H7 (cell line): ENCODE results near the gene MPZL1. TPM values are rescaled to one million over a fixed set of nuclear protein-coding genes. Genes with fewer than 3 reads are reported as not detected.

Experiments used
- DNase-seq: peaks from one replicate; pipeline ENCODE4 v3.0.0; 2012
- H3K27me3 ChIP-seq: 2 replicates; pipeline ENCODE4 v1.6.0; 2011; ENCODE audit warnings: mild to moderate bottlenecking, low read length; ENCODE audit not compliant: control insufficient read depth, insufficient read depth
- H3K36me3 ChIP-seq: replicated peaks from 2 replicates; pipeline ENCODE4 v1.5.1; 2011; ENCODE audit warnings: low read length; ENCODE audit not compliant: control insufficient read depth, insufficient read depth
- H3K4me3 ChIP-seq: 2 replicates; pipeline ENCODE4 v1.5.1; 2011; ENCODE audit warnings: low read depth, mild to moderate bottlenecking, control low read depth, low read length, moderate library complexity; ENCODE audit not compliant: insufficient read depth
- total RNA-seq: library from RNA; depleted of rRNA; stranded (reverse); fragments of >200 nt; shearing (Covaris generic); gene quantifications from 2 replicates; pipeline ENCODE4 v1.2.3, GENCODE V29; 2014; rRNA removed

MPZL1 gene
- 99.9 and 104 TPM in 2 replicates for total RNA-seq

GRCh38 chr1:167721617-167722151 lies at the start of gene MPZL1:
Gene MPZL1 (plus strand): TSS chr1:167721982. CDS start chr1:167722152, 170 bp downstream.
- peaks cover 2% of the 10 kb centered on the region; the same call in 1 of the 2 replicates for H3K27me3 ChIP-seq
- H3K4me3 ChIP-seq = peak within 1 kb of the TSS; percentile 96
- no peaks in the 10 kb centered on the region for H3K36me3 ChIP-seq
- DNase-seq = peak; percentile 99

- no peak for DNase-seq
- H3K27me3 ChIP-seq = no peaks in the 10 kb centered on the region; the same call in 1 of the 2 replicates
- H3K36me3 ChIP-seq = no peaks in the 10 kb centered on the region
- no peak overlapping the region for H3K4me3 ChIP-seq
Observed at GRCh38 chr1:167672831-167673230, 49.0 kb upstream of the MPZL1 start.

- Histone ChIP-seq H3K36me3 (no peaks in the 10 kb centered on the region), H3K27me3 (no peaks in the 10 kb centered on the region; the same call in 1 of the 2 replicates), H3K4me3 (no peak overlapping the region)
- DNase-seq = no peak
Observed at GRCh38 chr1:167673265-167673664, 48.5 kb upstream of the MPZL1 start.

- no peak for DNase-seq
- Histone ChIP-seq H3K27me3 (no peaks in the 10 kb centered on the region; the same call in 1 of the 2 replicates), H3K4me3 (no peak overlapping the region), H3K36me3 (no peaks in the 10 kb centered on the region)
Observed at GRCh38 chr1:167674156-167674555, 47.6 kb upstream of the MPZL1 start.

GRCh38 chr1:167675440-167675839 lies 46.3 kb upstream of the MPZL1 start:
- Histone ChIP-seq H3K36me3 (no peaks in the 10 kb centered on the region), H3K27me3 (no peaks in the 10 kb centered on the region; the same call in 1 of the 2 replicates), H3K4me3 (no peak overlapping the region)
- DNase-seq = no peak

DNA sequence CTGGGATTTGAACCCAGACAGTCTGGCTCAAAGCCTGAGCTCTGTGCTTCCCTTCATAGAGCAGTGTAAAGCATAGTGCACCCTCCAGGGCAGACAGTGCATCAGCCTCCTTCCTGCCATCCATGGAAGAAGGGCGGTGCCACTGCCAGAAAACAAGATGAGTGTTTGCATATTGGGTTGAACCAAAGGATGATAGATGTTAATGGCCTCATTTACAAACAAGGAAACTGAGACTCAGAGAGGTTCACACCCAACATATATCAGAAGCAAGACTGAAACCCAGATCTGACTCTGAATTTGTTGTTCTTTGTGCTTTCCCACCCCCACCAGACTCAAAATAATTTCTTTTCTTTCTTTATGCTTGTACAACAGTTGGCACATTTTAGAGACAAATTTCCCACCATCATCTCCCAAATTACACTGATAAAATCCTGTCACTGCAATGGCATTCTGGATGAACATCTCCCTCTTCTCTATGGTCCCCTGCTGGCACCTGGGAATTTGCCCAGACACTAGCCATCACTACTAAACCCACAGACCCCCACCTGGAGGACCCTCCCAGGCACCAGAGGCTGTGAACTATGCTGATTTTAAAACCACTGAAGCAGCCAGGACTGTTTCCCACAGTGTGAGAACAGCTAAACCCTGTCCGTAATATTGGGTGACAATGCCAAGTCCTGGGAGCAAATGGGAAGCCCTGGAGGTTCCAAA lies 45.4 kb upstream of the MPZL1 start:
- H3K27me3 ChIP-seq = no peaks in the 10 kb centered on the region; the same call in 1 of the 2 replicates
- H3K36me3 ChIP-seq = no peaks in the 10 kb centered on the region
- H3K4me3 ChIP-seq = no peak overlapping the region
- no peak for DNase-seq

DNA sequence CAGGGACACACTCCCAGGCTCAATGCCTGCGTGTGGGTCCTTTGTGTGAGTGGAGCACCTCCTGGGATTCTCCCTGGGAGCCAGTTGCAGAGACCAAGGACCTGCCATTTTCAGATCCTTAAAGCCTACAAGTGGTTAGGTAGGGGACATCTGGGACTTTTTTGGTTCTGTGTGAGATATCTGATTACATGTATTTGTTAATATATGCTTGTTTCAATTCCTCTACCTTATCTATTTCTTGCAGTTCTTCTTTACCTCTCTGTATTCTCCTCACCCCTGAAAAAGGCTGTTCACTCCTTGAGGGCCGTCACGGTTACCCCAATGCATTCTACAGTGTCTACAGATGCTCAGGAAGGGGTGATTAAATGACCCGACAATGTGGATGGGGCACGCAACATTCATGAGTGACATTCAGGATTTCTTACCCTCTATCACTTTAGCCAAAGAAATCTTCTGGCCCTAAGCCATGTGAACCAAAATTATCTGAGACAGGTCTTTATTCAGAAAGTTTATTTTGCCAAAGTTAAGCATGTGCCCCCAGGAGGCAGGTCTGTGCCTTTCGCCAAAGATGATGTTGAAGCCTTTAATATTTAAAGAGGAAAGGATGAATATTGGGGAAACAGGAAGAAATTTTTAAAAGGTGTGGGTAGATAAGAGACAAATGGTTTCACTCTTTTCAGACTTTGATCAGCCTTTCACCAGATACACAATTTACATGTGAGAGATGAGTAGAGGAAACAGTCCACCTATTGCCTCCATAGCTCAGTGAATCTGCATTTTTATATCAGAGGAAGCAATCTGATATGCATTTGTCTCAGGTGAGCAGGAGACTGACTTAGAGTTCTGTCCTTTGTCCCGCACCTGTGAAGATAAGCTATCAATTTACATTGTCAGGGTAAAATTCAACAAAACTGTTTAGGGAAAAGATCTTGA lies 44.6 kb upstream of the MPZL1 start:
- Histone ChIP-seq H3K27me3 (no peaks in the 10 kb centered on the region; the same call in 1 of the 2 replicates), H3K36me3 (no peaks in the 10 kb centered on the region), H3K4me3 (no peak overlapping the region)
- no peak for DNase-seq

DNA sequence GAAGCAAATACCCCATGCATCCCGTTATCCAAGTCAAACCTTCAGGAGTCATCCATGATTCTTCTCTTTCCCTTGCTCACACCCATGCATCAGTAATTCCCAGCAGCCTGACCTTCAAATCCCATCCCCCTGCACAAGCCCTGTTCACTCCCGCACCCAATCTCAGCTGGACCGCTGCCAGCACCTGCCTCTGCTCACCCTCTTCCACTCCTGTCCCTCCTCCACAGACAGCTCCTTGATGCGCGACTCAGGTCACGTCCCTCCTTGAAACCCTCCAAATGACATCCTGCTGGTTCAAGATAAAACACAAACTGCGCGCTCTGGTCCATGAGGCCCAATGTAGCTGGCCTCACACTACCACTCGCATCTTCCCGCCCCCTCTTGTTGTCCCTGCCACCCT lies 43.4 kb upstream of the MPZL1 start:
- Histone ChIP-seq H3K36me3 (no peaks in the 10 kb centered on the region), H3K27me3 (no peaks in the 10 kb centered on the region; the same call in 1 of the 2 replicates), H3K4me3 (no peak overlapping the region)
- DNase-seq = no peak

- no peak overlapping the region for H3K4me3 ChIP-seq
- DNase-seq = no peak
- no peaks in the 10 kb centered on the region; the same call in 1 of the 2 replicates for H3K27me3 ChIP-seq
- H3K36me3 ChIP-seq = no peaks in the 10 kb centered on the region
Observed at GRCh38 chr1:167678838-167679237, 42.9 kb upstream of the MPZL1 start.

DNA sequence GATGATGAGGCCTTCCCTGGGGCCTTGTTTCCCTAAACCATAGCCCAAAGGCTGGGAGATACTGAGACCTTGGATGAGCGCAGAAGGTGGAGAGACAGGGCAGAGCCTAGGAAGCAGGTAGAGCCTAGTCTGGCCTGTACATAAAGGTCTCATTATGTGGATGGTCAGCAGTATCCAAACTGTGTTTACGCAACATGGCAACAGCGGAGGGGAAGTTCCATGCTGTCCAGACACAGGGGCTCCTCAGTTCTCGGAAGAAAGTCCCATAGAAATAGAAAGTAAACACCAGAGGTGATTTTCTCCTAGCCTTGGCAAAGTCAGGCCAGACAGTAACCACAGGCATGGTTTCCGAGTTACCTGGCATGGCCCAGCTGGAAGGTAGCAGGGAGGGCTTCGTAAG lies 42.1 kb upstream of the MPZL1 start:
- no peak overlapping the region for H3K4me3 ChIP-seq
- H3K27me3 ChIP-seq = no peaks in the 10 kb centered on the region; the same call in 1 of the 2 replicates
- DNase-seq = no peak
- no peaks in the 10 kb centered on the region for H3K36me3 ChIP-seq

GRCh38 chr1:167681024-167681423 lies 40.8 kb upstream of the MPZL1 start:
- no peaks in the 10 kb centered on the region; the same call in 1 of the 2 replicates for H3K27me3 ChIP-seq
- no peak overlapping the region for H3K4me3 ChIP-seq
- H3K36me3 ChIP-seq = no peaks in the 10 kb centered on the region
- no peak for DNase-seq

DNA sequence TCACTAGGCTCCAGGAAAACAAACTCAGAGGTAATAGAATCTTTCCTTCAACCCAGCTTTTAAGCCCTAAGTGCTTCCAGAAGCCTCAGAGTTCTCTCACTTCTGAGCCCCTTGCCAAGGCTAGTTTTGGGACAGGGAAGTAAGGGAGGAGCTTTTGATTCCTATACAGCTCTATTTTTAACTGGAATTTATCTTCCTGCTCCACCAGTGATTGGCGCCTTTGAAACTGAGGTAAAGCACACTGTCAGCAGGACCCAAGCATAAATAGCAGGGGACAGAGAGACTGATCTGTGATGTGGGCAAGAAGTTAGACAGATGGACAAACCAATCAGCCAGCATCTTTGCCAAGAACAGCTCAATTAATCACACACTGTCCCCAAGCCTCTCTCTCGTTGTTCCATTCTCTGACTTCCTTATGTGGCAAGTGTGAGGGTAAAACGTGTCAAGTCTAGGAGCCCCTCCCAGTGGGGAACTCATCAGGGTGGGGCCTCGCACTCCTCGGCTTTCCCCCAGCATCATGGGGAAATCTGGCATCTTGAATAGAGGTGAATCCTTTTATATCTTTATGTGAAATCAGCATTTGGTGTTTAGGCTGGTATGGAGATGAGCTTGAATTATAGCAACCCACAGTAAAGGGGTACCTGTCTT lies 40.2 kb upstream of the MPZL1 start:
- H3K27me3 ChIP-seq = no peaks in the 10 kb centered on the region; the same call in 1 of the 2 replicates
- no peaks in the 10 kb centered on the region for H3K36me3 ChIP-seq
- no peak for DNase-seq
- H3K4me3 ChIP-seq = no peak overlapping the region

DNA sequence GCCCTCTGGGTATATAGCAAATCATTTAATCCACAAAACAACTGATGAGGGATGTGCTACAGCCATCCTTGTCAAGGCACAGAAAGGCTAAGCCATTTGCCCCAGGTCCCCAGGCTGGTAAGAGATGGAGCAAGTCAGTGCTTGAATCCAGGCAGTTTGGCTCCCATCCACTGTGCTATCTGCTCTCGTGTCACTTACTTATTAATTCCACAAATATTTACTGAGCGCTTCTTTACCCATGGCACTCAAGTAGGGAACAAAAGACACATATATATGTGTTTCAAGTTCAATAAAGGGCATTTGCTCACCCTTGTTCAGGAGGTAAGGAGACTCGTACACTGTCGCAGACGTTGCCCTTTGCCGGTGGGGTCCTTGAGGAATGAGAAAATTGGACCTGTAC lies 38.6 kb upstream of the MPZL1 start:
- H3K36me3 ChIP-seq = no peaks in the 10 kb centered on the region
- no peak overlapping the region for H3K4me3 ChIP-seq
- DNase-seq = no peak
- no peaks in the 10 kb centered on the region; the same call in 1 of the 2 replicates for H3K27me3 ChIP-seq
